Activated CD8-positive, alpha-beta memory T cell treated with anti-CD3 and anti-CD28 coated beads for 1 hour (primary cell): ENCODE results near the gene SRPK2.

Source experiments
- DNase-seq, 2 donors: peaks; one replicate each; pipeline ENCODE4 v3.0.0-alpha.2; 2020; ENCODE audit warnings: low read depth in 1 of 2; ENCODE audit errors: extremely low read depth in 1 of 2

SRPK2 gene

DNA sequence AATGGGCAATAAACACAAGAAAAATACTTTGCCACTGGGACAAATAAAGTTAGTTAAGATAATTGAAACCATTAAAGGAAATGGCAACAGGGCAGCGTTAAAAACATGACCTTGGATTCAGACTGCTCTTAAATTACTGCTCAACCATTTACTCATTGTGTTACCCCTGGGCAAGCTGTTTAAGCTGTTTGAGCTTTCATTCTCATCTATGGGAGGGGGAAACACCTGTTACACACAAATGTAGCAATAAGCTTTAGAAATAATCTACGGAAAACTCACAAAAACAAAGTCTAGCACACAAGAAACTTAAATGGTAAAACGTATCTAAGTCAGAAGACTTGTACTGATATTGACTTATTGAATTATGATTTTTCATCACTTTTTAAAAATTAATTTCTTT, 237.6 kb downstream of the SRPK2 start:
- no peak for DNase-seq

DNA sequence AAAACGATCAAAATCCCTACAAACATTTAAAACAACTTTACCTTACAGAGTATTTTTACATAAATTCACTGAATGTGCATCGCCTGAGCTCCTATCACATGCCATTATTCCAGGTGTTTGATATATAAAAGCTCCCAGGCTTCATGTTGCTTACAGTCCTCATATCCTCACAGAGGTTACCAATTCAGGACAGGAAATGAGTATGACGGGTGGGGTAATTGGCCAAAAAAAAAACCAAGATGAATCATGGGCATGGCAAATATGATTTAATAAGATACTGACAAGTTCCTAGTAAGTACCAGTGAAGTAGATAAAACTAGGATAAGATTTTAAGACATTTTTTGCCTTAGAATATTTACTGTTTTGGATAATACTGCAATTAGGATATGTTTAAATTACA, 238.9 kb downstream of the SRPK2 start:
- no peak for DNase-seq

- DNase-seq = no peak
These were observed 247.7 kb downstream of the SRPK2 start for GRCh38 chr7:105141068-105141467.

DNA sequence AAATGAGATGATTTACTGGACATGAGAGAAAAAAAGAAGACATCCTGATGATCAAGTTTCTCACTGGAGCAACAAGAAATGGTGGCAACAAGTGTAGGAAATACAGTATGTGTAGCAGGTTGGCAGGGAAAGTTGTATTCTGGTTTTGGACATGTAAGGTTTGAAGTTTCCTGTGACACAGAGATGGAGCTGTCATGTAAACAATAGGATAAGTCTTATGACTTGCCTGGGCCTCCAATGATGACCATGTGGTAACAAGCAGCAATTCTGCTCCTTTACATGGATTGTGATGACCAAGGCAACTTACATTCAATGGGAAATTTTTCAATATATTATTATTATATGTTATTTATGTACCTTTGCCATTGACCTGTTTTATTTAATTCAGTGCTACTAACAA, 249.3 kb downstream of the SRPK2 start:
- DNase-seq = no peak

DNA sequence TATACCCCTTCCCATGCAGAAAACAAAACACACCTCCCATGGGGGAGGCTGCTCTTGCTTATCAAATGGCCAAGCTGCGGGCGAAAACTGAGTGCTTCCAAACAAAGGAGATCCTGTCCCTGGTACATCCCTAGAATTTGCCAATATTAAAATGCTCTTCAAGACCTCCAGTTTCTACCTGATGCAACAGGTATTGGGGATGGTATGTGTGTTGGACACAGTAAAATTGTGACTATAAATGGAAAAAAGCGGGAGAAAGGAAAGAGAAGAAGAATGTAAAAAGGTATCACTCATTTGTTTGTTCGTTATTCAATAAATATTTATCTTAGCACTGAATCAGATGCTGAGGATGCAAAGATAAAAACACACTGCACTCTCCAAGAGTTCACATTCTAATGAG, 250.8 kb downstream of the SRPK2 start:
- no peak for DNase-seq

DNA sequence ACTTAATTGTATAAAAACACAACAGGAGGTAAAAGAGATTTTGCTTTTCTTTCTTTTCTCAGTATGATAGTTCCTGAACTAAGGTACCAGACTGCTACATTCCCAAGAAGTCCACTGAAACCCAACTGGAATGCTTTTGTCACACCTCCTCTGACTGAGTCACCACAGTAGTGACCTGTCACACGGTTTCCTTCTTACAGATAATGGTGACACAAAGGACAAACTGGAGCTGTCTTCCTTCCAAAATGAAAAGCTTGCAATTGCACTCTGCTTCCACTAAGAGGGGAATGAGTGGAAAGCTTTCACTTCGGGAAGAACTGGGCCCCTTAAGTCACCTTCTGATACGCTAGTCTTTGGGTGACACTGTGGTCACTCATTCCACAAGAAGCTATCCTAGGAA, 252.5 kb downstream of the SRPK2 start:
- no peak for DNase-seq

DNA sequence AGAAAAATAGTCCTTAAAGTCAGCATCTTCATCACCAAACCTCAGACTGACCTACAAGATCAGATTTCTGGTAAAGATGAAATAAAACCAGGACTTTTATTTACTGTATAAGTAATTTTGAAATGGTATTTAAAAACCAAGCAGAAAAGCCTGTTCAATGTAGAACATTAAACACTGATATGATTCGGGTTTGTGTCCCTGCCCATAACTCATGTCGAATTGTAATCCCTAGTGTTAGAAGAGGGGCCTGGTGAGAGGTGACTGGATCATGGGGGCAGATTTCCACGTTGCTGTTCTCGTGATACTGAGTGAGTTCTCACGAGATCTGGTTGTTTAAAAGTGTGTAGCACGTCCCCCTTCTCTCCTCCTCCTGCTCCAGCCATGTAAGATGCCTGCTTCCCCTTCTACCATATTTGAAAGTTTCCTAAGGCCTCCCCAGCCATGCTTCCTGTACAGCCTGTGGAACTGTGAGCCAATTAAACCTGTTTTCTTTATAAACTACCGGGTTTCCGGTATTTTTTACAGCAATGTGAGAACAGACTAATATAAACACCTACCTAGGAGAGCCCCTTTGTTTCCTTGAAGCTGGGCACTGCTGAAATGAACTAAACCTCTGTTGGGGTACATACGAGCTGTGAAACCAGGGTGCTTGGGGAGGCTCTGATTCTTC, 254.6 kb downstream of the SRPK2 start:
- DNase-seq = no peak

- no peak for DNase-seq
These were observed 255.4 kb downstream of the SRPK2 start for GRCh38 chr7:105133358-105133757.

- no peak for DNase-seq
These were observed 255.9 kb downstream of the SRPK2 start for GRCh38 chr7:105132835-105133234.

- no peak for DNase-seq
These were observed 256.4 kb downstream of the SRPK2 start for GRCh38 chr7:105132335-105132734.

DNA sequence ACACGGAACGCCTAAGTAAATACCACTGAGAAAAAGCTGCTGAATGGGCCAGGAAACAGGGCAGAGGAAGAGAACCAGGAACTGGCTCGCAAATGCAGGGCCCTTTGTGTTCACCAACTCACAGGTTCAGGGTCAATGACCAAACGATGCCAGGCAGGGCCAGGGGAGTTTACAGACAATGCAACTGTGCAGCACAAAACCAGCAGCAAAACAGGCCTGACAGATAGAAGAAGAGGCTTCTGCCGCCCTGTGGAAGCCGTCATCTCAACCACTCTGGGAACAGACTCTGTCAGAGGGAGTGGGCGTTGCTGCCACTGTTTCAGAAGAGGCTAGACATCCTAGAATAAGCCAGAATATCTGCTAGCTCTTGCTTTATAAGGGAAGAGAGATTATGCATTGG, 256.8 kb downstream of the SRPK2 start:
- no peak for DNase-seq

- no peak for DNase-seq
These were observed 257.6 kb downstream of the SRPK2 start for GRCh38 chr7:105131033-105131656.

GRCh38 chr7:105130580-105130979, 258.1 kb downstream of the SRPK2 start:
- DNase-seq = no peak

GRCh38 chr7:105130048-105130447, 258.7 kb downstream of the SRPK2 start:
- no peak for DNase-seq

DNA sequence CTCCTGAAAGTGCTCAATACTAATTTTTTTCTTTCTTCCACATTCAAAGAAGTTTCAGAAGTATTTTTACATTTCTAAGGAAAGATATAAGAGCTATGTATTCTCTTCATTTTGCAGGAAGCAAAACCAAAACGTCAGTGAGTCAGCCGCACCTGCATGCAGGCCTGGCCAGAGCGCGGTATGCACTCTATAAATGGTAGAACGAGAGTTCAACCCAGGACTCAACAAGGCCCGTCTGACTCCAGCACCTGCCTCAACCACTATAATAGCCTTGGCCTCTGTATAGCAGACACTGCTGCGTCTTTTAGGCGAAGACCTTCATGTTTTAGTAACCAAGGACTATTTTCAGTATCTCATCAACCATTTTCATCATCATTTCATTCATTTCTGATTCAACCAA, 261.5 kb downstream of the SRPK2 start:
- DNase-seq = no peak

GRCh38 chr7:105126436-105126975, 262.2 kb downstream of the SRPK2 start:
- no peak for DNase-seq

DNA sequence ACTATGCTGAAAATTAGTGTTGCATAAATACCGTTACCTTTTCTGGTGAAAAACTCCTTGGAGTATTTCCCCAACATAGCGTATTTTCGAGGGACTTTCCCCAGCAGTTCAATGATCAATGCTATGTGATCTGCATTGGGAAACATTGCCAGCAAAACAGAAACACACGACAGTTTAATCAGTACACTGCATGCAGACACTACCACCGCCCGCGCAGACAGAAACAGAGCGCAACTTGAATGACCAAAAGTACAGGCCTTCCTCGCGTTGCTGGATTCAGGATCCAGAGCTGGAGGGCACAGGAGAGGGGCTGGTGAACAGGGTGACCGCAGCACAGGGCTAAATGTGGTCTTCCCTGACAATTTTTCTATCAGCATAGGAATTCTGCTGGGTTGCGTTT, 263.0 kb downstream of the SRPK2 start:
- DNase-seq = no peak

DNA sequence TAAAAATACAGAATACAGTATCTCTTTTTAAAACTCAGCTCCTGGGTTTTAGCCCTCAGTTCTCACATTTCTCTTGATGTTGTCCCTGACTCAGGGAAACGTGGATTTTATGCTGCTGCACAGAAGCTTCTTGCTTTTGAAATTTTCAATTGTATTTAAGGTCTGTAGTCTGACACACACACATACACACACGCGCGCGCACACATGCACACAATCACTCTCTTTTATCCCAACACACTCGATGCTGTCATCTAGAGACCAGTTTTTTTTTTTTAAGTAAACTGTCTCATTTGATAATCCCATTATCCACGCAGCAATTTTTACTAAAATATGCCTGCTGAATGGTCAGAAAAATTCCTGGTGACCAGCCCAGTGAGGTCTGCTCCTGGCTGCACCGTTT, 266.1 kb downstream of the SRPK2 start:
- DNase-seq = no peak

GRCh38 chr7:105118612-105119600, 269.8 kb downstream of the SRPK2 start:
- DNase-seq = no peak

GRCh38 chr7:105112440-105113418, 276.0 kb downstream of the SRPK2 start:
- no peak for DNase-seq
